ENCODE data around the gene GALNT6.
"Not testable (repeated sequence)": the region's sequence is repeated elsewhere in the genome, so short reads cannot be mapped to it uniquely, and the experiment has no call there.

The GALNT6 gene

GRCh38 chr12:51349026-51349425 lies 42.2 kb downstream of the GALNT6 start:
- DNase-seq: no peak

DNA sequence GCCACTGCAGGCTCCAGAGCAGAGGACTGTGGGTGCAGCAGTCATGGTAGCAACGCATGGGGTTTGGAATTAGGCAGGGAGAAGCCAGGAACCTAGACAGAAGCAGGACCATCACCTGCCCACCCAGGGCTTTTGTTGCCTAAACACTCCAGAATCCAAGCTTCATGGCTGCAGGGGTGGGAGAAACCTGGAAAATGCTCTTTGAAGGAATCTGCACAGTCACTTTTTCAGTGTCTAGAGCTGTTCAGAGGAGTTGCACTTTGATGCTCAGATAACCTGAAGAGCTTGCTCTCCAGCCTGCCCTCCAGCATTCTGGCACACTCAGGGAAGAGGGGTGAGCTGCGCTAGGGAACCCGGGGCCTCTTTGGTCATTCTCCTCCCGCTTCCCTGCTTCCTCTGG lies 43.1 kb downstream of the GALNT6 start:
- no peak for DNase-seq

DNA sequence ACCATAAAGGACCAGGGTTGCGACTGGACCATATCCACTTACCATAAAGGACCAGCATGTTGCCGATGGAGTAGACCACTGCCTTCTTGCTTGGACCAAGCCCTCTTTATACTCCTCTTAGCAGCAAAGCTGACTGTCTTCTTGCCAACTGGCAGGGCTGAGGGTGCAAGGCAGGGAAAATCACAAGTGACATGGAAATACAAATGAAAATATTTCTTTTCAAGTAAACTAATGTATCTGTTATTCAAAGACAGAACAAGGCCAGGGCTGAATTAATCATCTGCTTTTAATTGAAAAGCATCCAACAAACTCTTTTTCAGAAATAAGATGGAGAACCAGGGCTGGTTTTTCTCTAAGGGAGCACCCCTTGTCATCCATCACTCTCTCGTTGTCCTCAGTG lies 44.6 kb downstream of the GALNT6 start, which contains the start of gene CELA1:
Gene CELA1 (minus strand): TSS at position 99 of the 400 bp plus-strand sequence. CDS start 41 bp downstream, at position 58.
- no peak for DNase-seq

DNA sequence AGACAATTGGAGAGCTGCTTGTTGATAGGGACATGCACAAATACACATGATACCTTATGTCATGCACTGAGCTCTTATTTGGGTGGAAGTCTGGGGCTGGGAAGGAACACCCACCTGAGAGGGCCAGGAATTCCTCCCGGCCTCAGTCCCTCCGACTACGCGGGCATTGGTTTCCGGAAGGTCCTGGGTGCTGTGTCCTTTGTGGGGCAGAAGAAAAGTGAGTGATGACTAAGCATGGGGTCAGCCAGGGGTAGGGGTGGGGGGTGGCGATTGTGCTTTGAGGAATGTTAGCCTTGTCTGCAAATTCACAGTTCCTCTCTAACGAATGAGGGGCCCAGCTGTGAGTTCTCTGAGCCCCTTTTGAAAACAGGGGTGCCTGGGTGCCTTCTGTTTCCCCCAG lies 45.5 kb downstream of the GALNT6 start:
- DNase-seq: no peak

GRCh38 chr12:51343201-51343600 lies 48.0 kb downstream of the GALNT6 start:
- DNase-seq: no peak

GRCh38 chr12:51342416-51342815 lies 48.8 kb downstream of the GALNT6 start:
- DNase-seq: no peak

- DNase-seq: peak; percentile 45 to 64
These were observed 49.8 kb downstream of the GALNT6 start for GRCh38 chr12:51341251-51342007.

DNA sequence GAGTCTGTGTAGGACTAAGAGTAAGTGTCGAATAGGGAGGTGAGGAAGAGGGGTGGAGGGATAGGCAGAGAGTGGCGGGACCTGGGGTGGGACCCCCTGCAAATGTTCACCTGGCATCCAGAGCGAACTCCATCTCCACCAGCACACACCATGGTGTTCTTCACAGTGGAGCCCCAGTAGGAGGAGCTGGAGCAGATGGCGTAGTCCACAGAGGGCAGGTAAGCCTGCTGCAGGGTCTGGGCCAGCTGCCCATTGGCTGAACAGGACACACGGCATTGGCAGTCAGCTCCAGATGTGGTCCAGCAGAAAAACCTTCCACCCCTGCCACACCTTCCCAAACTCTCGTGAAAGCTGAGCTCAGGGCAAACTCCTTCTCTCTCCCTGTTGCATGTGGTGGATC lies 51.5 kb downstream of the GALNT6 start:
- no peak for DNase-seq

DNA sequence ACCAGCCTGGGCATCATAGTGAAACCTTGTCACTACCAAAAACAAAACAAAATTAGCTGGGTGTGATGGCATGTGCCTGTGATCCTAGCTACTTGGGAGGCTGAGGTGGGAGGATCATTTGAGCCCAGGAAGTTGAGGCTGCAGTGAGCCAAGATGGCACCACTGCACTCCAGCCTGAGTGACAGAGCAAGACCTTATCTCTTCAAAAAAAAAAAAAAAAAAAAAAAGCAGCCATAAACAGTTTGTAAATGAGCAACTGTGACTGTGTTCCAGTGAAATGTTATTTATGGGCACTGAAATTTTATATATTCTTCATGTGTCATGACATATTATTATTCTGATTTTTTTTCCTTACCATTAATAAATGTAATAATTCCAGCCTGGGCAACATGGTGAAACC lies 53.9 kb downstream of the GALNT6 start:
- not testable (repeated sequence) for DNase-seq

DNA sequence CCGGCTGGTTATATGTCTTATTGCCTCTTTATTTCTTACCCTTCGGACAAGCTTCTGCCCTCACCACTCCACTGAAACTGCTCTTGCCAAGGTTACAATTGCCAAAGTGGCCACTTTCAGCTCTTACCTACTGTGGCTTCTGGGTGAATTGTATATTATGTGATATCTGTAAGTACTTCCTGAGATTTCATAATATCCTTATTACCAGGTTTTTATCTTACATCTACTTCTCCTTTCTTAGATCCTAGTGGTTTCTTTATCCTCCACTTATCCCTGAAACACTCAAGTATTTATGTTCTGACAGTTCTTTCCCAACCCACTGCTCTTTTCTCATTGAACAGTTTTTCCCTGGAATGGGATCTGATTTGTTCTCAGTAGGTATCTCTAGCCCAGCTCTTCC lies 55.3 kb downstream of the GALNT6 start:
- no peak for DNase-seq

DNA sequence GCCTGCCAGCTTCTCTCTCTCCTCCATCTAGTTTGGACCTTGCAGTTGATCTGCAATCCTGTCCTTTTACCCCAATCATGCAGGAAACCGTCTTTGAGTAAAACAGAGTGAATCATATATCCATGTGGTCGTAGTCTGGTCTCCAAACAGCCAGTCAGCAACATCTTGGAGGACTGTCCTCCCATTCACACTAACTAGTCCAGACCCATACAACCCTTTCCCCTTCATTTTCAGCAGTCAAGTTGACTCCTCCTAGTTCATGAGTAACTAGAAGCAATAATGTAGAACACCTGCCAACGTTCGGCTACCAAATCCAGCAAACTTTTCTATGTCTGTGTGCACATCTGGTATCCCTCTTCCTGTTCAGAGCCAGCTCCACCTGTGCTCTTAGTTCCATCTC lies 56.4 kb downstream of the GALNT6 start:
- no peak for DNase-seq

DNA sequence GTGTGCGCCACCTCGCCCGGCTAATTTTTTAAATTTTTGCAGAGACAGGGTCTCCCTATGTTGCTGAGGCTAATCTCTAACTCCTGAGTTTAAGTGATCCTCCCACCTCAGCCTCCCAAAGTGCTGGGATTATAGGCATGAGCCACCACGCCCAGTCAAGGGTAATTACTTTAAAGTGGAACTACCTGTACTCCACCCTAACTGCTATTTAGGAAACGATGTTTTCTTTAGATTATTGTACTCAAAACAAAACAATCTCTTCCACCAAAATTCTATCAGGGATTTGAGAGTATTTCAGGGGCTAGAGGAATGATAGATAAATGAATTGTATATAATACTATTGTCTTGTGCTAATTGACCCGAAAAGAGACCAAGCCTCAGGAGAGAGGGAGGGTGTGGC lies 57.7 kb downstream of the GALNT6 start:
- DNase-seq: no peak

DNA sequence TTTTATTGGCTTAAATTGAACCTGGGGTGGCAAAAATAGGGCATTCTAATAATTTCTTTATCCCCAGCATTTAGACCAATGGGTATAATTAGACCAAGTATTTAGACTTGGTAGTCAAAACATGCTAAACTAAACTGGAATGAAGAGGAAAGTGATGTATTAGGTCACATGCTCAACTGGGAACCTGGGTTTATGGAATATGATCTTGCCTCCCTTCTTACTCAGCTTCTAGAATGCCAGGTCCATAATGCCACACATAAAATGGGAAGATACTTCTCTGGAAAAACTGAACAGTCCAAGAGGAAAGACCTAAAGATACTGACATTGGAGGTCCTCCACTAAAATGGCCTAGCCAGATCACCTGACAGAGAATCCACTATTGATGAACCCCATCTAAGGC lies 61.0 kb downstream of the GALNT6 start:
- DNase-seq: no peak

DNA sequence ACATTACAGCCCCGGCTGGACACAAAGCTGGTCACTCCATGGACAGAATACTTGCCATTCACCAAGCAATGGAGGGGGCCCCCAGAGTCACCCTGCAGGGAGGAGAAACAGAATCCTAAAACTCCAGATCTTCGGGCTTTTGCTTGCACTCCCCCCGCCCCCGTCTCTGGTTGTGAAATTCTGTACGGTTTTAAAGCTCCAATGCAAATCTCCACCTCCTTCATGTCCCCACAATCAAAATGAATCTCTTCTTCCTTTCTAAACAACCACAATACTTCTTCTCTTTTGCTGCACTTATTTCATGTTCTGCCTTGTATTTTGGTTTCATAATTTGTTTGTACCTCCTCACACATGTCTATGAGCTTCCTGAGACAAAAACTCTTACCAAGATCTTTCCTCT lies 61.5 kb downstream of the GALNT6 start:
- DNase-seq: no peak

DNA sequence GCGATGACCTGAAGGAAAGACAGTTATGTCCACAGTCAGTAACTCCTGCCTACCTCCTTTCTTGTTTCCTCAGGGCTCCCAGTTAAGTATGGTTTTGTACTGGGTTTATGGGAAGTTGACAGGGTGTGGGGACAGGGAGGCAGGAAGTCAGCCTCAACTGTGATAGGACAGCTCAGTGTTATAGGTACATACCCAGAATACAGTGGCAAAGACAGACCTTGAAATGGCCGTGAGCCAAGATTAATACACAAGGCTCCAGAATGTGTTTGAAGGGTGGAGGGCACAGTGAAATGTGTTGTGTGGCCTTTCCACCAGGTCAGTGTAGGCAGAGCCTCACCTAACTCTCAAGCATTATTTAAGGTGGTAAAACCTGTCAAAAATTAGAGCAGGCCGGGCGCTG lies 62.6 kb downstream of the GALNT6 start:
- DNase-seq: no peak

GRCh38 chr12:51326698-51327439 lies 64.3 kb downstream of the GALNT6 start:
- no peak for DNase-seq

- DNase-seq: no peak
These were observed 66.3 kb downstream of the GALNT6 start for GRCh38 chr12:51324953-51325352.

- DNase-seq: no peak
These were observed 67.0 kb downstream of the GALNT6 start, which contains the start of gene BIN2 for GRCh38 chr12:51323966-51324895. BIN2 (minus strand) TSS chr12:51324174; CDS start chr12:51324102, 72 bp downstream.

DNA sequence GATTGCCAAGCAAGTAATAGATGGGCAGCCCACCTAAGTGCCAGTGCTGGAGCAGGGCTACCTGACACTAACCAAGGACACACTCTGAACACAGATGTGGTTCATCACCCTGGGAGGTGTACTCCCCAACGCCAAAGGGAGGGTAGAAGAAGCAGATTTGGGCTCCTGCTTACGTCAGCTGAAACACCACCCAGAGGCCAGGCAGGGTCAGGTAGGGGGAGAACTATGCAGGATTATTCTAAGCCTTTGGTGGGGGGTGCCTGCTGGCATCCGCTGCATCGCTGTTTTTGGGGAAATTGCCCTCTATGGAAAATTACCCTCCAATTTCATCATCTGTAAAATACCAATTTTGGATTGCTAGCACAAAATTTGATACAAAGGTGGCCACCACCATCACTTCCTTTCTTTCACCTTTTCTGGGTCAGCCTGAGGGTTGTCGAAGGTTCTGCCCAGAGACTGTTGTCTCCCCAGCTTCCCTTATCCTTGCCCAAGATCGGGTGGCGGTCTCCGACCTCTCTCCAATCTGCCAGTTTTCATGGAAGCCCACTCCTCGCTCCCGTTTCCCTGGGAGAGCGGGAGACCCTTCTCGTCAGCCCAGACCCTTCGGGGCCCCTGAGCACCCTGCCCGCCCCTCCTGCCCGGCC lies 67.8 kb downstream of the GALNT6 start:
- DNase-seq: no peak

DNA sequence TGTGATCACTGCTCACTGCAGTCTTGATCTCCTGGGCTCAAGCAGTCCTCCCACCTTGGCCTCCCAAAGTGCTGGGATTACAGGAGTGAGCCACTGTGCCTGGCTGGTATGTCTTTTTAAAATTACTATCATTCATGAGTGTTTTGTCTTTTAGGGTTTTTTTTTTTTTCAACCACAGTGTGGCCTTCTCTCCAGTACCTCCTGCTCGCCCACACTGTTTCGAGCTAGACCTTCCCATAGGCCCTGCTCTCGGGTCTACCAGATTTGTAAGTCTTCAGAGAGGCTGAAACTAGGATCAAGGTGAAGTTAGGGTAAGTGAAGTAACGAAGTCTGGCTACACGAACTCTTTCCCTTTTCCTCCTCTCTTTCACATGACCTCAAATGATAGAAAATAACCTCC lies 68.8 kb downstream of the GALNT6 start:
- DNase-seq: no peak

DNA sequence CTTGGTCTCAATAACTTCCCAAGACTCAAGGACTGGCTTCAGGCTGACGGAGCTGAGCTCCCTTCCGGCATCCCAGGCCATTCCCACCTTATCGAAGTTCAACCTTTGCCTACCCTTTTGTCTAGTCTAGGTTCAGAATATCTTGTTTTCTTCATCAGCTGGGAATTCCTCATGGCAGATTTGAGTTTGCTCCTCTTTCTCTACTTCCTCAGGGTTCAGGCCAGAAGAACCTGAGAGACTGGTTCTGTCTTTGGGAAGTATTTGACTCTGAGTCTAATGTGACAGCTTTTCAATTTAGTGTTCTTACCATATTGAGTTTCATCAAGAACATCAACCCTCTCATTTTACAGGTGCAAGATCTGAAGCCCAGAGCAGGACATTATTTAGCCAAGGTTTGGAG lies 69.3 kb downstream of the GALNT6 start:
- no peak for DNase-seq

GRCh38 chr12:51320695-51321320 lies 70.4 kb downstream of the GALNT6 start:
- peak; percentile 43 to 71 for DNase-seq
